Gastrocnemius medialis (tissue), 4 donors: Measurements from ENCODE around the gene IGLL5.
"Not testable (repeated sequence)": the region's sequence is repeated elsewhere in the genome, so short reads cannot be mapped to it uniquely, and the experiment has no call there.

Experiments used
- CTCF ChIP-seq, 5 experiments: fragments of 450-650 bp in 3 of 5; fragments of 200-600 bp in 2 of 5; sonication (generic) in 2 of 5; IDR thresholded peaks in 4 of 5; conservative IDR thresholded peaks in 1 of 5; 1 replicate in 4 of 5; 2 replicates in 1 of 5; pipeline ENCODE4 v1.5.1; 2016 to 2019; ENCODE audit warnings: antibody characterized with exemption in 5 of 5, mild to moderate bottlenecking in 3 of 5, moderate library complexity in 3 of 5
- POLR2A ChIP-seq, 2 donors: fragments of 450-650 bp; IDR thresholded peaks; one replicate each; pipeline ENCODE4 v1.6.1; 2017; ENCODE audit warnings: antibody characterized with exemption in 2 of 2, mild to moderate bottlenecking in 2 of 2, moderate library complexity in 2 of 2

GRCh38 chr22:22899342-22900080 lies 11.9 kb downstream of the IGLL5 start:
- not testable (repeated sequence) for TF ChIP-seq CTCF (IDR thresholded peaks at IDR 0.05 in 4 of 5, conservative IDR thresholded peaks at IDR 0.05 in 1 of 5); POLR2A (IDR thresholded peaks at IDR 0.05)
